SKM-1 treated with dmso at 0.1 percent for 144 hours (cell line): Measurements from ENCODE around the gene WWC1.
"Not testable (repeated sequence)": the region's sequence is repeated elsewhere in the genome, so short reads cannot be mapped to it uniquely, and the experiment has no call there.

ENCODE experiments used
- DNase-seq: peaks from one replicate; lab custom pipeline; 2025; ENCODE audit not compliant: unreplicated experiment; lab: John Stamatoyannopoulos, UW

The WWC1 gene

DNA sequence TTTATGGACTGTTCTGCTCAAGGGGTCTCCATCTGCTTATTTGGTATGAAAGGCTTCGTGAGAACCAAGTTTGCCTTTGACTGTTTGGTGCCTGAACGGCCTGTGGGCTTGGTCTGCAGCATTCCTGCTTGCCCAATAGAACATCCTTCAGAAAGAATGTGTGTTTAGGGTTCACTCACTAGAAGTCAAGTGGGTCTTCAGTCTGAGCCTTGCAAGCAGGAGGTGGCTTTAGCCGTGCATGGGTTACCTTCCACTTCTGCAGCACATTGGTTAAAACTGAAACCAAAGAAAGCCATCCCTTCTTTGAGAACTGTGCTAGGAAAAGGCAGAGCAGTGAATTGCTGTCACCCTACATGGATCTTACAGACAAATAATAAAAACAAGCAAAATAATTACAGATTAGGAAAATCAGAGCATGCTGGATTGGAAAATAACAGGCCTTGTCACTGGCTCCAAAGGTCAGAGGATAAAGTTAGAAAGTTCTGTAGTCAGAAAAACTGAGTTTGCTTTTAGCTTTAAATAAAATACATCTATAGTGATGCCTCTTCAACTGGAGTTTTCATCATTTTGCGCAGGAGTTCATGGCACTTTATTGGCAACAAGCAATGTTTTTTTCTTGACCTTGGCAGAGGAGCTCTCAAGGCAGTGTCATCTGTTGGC lies 16.6 kb downstream of the WWC1 start:
- DNase-seq: no peak

GRCh38 chr5:168308976-168309598 lies 17.6 kb downstream of the WWC1 start:
- DNase-seq: no peak

DNA sequence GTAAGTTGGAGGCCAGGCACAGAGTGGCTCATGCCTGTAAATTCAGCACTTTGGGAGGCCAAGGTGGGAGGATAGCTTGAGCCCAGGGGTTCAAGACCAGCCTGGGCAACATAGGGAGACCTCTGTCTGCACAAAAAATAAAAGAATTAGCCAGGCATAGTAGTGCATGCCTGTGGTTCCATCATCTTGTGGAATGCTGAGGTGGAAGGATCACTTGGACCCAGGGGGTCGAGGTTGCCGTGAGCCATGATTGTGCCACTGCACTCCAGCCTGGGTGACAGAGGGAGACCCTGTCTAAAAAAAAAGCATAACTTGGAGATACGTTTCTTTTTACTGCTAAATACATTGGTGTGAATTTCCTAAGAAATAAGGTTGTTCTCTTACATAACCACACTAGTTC lies 19.1 kb downstream of the WWC1 start:
- DNase-seq: not testable (repeated sequence)

DNA sequence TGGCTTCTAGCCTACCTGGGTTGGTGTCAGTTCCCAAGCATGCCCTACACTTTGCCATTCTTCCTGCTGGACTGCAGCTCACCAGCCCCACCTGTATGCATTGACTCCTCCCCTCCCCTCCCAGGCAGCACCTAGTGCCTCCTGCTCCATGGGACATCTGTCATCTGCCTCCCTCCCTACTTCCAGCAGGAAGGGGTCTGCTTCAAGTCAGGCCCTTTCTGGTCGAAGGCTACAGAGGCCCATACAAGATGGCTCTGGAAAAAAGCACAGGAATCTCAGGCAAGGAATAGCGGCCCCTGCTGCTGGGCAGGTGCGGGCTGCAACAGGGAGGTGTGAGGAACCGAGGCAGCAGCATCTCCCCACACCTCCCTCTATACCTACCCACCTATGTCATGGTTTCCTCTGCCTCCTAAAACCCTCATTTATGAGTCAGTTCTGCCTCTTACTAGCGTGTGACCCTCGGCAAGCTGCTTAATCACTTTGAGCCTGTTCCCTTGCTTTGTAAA lies 19.7 kb downstream of the WWC1 start:
- DNase-seq: no peak

DNA sequence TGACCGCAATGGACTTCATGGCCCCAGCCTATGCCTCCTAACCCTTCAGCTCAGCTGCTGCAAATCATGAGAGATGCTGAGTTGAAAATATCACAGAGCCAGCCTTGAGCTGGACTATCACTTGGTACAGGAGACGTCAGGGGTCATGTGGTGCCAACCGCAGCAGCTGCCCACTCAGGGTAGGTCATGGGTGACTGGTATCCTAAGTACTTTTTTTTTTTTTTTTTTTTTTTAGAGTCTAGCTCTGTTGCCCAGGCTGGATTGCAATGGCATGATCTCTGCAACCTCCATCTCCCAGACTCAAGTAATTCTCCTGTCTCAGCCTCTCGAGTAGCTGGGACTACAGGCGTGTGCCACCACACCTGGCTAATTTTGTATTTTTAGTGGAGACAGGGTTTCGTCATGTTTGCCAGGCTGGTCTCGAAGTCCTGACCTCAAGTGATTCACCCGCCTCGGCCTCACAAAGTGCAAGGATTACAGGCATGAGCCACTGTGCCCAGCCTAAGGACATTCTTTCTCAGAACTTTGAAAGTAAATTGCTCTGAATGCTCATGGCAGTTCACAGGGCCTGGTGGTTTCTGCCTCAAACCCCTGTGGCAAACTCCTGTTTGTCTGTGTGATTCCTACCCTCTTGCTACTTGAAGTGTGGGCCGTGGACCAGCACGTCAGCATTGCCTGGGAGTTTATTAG lies 21.3 kb downstream of the WWC1 start:
- DNase-seq: no peak

DNA sequence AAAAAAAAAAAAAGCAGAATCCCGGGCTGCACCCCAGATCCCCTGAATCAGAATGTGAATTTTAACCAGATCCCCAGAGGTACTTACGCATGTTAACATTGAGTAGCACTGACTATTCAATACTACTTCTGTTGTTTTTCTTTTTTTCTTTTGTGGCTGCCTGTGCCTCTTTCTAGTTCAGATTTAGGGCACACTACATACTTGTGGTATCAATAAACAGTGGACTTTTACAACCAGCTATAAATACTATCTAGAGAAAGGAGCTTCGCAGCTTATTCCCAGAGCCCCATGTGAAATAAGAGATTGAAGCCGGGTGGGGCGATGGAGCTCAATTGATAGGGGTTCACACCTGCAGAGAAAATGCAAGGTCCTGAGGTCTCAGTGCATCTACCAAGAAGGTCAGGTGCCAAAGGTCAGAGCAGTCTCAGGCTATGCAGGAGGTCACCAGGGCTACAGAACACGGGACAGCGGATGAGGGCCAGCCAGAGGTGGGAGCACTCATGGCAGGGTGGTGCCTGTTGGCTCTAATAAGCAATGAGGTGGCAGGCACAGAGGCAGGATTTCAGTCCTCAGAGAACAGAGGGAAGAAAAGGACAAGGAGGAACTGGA lies 22.3 kb downstream of the WWC1 start:
- DNase-seq: no peak

DNA sequence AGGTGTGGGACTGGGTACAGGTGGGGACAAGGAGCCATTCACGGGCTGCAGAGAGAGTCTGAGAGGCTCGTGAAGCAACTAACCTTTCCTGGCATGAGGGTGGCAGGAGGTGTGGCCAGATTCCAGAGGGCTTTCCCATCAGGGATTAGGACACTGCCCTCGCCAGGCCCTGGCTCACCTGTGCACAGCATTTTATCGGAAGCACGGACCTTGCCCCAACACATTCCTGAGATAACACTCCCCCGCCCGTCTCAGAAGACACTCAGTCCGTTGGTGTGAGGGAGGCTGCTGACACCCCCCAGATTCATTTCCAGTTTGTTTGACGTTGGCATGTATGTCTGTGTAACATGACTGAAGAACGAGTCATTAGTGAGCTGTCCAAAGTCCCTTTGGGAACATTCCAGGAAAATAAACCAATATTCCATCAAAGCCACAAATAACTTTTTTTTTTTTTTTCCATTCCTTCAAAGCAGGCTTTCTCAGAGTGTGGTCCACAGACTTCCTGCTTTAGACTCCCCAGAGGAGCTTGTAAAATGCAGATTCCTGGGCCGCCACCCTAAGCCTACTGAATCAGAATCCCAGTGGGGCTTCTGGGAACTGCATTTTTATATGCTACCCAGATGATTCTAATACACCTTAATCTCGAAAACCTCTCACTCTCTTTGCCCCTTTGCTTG lies 23.4 kb downstream of the WWC1 start:
- DNase-seq: no peak

DNA sequence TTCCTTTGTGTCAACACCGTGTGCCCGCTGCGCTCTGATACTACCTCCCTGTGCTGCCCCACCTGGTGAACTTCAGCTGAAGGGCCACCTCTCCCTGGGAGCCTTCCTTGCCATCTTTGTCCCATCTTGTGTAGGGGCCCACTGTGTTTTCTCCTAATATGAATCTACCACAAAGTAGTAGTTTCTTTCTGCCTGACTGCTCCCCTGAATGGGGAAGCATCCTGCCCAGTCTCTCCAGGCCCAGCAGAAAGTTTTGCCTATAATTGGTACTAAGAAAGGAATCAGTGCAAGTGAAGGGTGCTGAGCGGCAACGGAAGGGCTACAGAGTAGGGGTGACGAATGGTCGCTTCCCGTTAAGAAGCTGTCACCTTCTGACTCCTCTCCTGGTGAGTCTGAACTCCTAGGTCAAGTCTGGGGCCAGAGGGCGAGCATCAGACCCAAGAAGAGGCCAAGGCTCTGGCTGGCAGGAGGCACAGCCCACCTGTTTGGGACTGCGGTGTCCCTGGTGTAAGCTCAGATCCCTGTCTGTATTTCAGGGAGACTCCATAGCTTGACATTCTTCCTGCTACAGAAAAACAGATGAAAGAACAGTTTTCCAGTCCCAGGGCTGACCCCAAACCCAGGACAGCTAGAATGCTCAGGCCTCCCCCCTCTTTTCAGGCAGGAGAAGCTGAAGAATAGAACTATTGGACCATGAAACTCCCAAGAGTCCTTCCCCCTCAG lies 24.1 kb downstream of the WWC1 start:
- no peak for DNase-seq

- no peak for DNase-seq
Observed at GRCh38 chr5:168316139-168316578, 24.7 kb downstream of the WWC1 start.

GRCh38 chr5:168317096-168317520 lies 25.7 kb downstream of the WWC1 start:
- DNase-seq: no peak

DNA sequence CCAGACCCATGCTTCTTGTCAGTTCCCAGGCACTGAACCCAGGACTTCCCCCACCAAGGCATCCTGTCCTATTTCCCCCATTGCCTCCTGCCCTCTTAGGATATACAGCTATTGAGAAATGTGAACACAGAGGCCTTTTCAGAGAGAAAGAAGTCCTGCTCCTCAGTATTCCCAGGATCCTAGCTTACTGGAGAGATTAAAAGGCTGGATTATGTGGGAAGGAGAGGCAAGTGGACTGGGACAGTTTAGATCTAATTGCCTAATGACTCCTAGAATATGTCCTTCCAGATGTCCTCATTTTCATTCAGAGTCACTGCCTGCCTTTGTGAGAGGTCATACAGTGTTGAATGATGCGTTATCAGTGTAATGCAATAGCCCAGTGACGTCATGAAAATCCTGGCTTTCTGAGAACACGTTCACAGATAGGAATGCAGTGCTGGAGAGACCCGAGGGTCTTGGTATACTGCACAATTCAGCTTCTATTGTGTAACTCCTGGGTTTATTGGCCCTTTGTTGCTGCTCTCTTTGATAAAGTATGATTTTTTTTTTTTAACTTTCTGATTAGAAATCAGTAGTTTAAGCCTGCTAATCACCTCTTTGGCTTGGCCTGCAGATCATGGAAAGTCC lies 26.2 kb downstream of the WWC1 start:
- no peak for DNase-seq

DNA sequence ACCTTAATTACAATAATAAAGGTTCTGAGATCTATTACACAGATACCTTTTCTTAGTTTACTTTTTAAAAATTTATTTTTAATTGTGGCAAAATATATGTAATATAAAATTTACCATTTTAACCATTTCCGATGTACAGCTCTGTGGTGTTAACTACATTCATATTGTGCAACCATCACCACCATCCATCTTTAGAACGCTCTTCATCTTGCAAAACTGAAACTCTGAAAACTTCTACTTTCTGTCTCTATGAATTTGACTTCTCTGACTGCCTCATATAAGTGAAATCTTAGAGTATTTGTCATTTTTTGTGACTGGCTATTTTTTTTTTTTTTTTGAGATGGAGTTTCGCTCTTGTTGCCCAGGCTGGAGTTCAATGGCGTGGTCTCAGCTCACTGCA lies 26.8 kb downstream of the WWC1 start:
- DNase-seq: no peak

GRCh38 chr5:168319774-168320173 lies 28.3 kb downstream of the WWC1 start:
- DNase-seq: no peak

DNA sequence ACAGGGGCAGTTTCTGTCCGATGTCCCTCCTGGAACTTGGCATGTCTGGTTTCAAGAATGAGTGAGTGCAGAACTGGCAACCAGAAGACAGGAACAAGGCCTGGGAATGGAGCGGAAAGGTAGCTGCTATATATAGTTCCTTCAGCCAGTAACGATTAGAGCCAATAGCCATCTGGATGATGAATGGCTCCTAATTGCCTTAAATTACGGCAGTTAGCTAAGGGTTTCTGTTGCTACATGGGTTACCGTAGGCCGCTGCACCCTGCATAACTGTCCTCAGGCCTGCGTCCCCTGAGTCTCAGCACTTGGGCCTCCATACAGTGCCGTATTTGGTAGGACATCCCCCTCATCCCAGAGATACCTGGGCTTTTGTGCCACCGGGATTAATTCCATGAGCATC lies 29.4 kb downstream of the WWC1 start:
- no peak for DNase-seq

DNA sequence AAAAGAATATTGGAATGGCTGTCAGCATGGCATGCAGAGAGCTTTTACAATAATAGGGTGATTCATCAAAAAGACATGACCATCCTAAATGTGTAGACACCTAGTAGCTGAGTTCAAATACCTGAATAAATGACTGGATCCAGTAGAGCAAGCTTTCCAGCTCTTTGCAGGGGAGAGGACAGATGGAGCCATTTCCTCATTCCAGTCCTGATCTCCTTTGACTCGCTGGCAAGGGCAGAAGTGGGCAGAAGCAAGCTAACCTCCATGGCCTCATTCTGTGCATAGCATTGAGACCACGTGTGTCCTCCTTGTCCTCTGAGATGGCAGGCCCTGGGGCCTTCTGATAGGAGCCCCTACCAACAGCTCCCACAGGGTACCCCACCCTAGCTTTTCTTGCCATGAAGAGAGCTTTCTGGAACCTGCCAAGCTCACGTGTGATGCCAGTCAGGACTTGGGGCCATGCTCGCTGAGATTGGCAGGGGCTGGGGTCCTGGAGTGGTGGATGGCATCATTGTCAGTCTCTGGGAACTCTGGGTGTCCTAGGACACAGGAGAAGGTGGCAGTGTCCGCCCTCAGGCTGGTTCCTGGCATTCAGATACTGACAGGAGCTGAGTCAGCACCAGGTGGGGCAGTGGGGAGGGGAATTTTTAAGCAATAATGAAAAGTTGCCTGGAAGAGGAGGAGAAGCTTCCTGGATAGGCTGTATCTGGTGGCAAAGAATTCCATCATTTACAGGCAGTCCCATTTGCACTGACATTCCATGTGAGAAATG lies 33.6 kb downstream of the WWC1 start:
- DNase-seq: no peak

- no peak for DNase-seq
Observed at GRCh38 chr5:168327019-168327421, 35.6 kb downstream of the WWC1 start.

DNA sequence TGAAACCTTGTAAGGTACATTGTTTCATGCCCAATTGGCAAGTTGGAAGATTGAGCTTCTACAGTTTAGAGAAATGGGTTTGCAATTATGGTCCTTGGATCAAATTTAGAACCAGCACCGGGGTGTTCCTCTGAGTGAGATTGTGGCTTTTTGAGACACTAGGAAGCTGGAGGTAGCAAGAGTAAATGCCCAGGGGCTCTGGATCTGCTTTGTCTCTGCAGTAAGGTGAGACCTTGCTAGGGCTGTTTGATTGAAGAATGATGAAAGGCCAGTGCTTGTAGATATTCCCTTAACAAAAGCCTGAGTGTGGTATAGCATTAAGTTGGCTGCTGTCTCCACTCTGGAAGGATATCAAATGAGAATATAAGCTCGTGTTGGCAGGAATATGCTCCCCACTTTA lies 36.0 kb downstream of the WWC1 start:
- DNase-seq: no peak

GRCh38 chr5:168327994-168328393 lies 36.5 kb downstream of the WWC1 start:
- DNase-seq: no peak

DNA sequence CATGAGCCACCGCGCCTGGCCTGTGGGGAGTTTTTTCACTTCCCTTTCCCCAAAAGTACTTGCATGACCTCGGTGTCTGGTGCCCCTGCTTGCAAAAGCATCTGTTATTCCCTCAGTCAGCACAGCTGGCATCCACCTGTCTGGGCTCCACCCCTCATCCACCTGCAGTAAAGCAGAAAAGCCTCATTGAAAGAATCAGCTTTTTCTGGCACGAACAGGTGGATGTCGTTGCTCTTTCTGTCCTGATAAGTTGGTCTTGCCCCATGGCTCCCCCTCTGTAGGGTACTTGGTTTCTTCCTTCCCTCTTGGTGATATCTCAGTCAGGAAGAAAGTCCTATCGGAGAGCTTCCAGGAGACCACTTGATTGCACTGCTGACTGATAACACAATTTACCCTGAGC lies 37.4 kb downstream of the WWC1 start:
- no peak for DNase-seq
